ENCODE measurements around the gene SDF2L1.
"Not testable (repeated sequence)": the region's sequence is repeated elsewhere in the genome, so short reads cannot be mapped to it uniquely, and the experiment has no call there.

SDF2L1 gene

GRCh38 chr22:21637450-21637849 lies 4.7 kb upstream of the SDF2L1 start:
- peak; percentile 36 for DNase-seq

DNA sequence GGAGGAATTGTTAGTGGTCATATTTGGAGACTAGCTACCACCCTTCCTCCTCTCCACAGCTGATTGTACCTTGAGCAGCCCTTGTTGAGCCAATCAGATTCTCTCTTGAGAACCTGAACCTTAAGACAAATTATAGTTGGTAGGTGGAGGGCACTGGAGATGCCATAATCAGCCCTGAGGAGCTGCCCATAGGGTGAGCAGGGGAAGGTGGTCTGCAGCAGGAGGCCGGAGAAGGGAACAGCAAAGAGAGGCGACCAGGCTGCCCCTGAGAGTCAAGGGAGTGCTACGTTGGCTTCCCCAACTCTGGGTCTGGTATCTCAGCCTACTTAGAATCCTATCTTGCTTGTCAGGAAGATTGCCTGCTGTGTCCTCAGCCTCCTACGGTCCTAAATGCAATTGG lies 2.7 kb upstream of the SDF2L1 start:
- no peak for DNase-seq

GRCh38 chr22:21640810-21641209 lies 1.3 kb upstream of the SDF2L1 start:
- DNase-seq: no peak

GRCh38 chr22:21641417-21641788 lies 699 bp upstream of the SDF2L1 start:
- peak; percentile 28 for DNase-seq

- peak; percentile 58 for DNase-seq
These were observed 714 bp downstream of the SDF2L1 start for GRCh38 chr22:21642584-21643448.

DNA sequence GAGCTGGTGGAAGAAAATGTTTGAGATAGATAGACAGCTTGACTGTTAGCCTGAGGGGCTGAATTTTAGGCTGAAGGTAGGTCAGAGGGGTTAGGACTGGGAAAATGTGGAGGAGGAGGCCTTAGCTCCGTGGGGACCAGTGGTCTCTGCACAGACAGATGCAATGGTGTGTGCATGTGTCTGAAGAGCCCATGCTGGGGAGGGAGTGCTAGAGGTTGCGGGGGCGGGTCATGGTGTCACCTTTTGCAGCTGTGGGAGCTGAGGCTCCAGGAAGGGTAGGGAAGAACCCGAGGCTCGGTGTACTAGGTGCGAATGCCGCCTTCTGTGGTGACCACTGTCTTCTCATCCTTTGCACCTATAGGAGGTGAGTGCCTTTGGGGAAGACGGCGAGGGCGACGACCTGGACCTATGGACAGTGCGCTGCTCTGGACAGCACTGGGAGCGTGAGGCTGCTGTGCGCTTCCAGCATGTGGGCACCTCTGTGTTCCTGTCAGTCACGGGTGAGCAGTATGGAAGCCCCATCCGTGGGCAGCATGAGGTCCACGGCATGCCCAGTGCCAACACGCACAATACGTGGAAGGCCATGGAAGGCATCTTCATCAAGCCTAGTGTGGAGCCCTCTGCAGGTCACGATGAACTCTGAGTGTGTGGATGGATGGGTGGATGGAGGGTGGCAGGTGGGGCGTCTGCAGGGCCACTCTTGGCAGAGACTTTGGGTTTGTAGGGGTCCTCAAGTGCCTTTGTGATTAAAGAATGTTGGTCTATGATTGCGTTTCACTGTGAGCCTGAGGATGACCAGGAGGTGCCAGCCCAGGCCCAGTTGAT lies 1.6 kb downstream of the SDF2L1 start:
- no peak for DNase-seq

DNA sequence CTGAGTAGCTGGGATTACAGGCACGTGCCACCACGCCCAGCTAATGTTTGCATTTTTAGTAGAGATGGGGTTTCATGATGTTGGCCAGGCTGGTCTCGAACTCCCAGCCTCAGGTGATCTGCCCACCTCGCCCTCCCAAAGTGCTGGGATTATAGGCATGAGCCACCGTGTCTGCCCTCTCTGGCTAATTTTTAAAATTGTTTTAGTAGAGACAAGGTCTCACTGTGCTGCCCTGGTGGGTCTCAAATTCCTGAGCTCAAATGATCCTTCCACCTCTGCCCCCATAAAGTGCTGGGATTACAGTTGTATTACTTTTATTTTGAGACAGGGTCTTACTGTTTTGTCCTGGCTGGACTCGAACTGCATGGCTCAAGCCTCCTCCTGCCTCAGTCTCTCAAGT lies 3.4 kb downstream of the SDF2L1 start:
- not testable (repeated sequence) for DNase-seq

- DNase-seq: peak; percentile 64
These were observed 4.8 kb downstream of the SDF2L1 start for GRCh38 chr22:21646608-21647590.

DNA sequence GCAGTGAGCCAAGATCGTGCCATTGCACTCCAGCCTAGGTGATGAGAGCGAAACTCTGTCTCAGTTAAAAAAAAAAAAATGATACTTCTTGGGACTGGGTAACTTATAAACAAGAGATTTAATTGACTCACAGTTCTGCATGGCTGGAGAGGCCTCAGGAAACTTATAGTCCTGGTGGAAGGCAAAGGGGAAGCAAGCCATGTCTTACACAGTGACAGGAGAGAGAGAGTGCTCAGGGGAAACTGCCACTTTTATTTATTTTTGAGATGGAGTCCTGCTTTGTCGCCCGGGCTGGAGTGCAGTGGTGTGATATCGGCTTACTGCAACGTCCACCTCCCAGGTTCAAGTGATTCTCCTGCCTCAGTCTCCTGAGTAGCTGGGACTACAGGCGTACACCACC lies 8.2 kb downstream of the SDF2L1 start:
- DNase-seq: no peak

GRCh38 chr22:21650823-21651520 lies 8.9 kb downstream of the SDF2L1 start:
- DNase-seq: peak; percentile 32

- no peak for DNase-seq
These were observed 9.5 kb downstream of the SDF2L1 start for GRCh38 chr22:21651521-21652009.

GRCh38 chr22:21652010-21652546 lies 10.0 kb downstream of the SDF2L1 start:
- peak; percentile 80 for DNase-seq

DNA sequence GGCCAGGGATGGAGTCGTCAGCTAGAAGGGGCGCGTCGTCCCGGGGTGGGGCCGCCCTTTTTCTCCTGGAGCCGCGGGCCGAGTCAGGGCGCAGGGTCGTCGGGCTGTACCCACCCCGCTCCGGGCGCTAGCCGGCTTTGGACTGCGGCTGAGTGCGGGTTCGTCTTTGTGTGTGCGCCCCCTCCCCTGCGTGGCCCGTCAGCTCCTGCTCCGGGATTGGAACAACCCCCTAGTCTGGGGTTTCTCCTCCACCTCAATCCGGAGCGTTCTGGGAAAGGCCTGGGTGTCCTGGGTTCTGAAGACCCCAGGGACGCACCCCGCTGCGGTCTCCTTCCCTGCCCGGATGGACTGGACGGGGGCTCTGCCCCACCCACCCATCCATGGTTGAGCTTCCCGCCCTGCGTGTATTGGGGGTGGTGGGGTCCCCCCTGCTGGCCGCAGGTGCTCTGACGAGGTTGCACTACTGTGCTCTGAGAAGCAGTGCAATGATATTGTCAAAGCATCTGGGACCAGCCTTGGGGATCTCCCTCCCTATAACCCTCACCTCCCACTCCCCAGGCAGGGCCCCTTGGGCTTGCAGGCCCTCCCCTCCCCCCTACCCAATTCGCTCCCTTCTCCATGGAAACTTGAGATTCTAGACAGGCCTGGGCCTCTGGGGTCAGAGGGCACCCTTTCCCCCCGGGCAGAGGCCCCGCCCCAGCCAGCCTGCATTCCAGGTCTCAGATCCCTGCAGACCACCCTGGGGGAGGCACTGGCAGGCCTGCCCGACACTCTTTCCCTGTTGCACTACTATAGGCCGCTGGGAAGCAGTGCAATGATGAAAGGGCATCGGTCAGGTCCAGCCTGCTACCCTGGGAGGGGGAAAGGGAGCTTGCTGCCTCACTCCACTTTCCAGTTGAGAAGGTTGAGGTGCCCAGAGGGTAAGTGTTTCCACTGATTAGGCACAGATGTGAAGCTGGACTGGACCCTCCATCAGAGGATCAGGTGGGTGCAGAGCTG lies 10.7 kb downstream of the SDF2L1 start:
- DNase-seq: no peak

DNA sequence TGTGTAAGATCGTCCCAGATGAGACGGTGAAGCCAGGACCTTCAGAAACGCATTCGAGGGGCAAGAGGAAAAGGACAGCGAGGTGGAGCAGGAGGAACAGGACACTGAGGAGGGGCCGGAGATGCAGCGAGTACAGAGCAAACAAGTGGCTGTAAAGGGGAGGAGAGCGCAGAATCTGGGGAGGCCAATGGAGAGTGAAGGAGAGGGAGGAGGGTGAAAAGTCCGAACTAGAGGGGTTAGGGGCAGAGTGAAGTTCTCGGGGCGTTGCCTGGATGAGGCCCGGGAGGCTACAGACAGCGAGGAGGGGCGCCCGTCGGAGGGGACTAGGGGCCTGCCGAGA lies 14.9 kb downstream of the SDF2L1 start:
- no peak for DNase-seq

- DNase-seq: peak; percentile 81
These were observed 15.4 kb downstream of the SDF2L1 start for GRCh38 chr22:21657360-21658032.

- DNase-seq: peak; percentile 16
These were observed 17.9 kb downstream of the SDF2L1 start for GRCh38 chr22:21659864-21660525.

- no peak for DNase-seq
These were observed 18.8 kb downstream of the SDF2L1 start for GRCh38 chr22:21660904-21661303.

DNA sequence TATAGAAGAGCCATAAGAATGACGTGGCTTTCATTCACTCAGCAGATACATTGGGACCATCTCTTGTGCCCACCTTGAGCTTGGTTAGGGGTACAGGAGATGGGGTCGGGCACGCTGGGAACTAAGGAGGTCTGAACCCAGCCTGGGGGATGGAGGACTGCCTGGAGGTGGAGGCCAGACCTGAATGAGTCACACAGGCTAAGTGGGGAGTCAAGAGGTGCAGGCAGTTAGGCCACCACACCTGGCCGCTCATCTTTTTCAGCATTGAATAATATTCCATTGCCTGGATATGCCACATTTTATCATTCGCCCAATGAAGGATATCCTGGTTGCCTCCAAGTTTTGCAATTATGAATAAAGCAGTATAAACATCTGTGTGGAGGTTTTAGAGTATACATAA lies 19.9 kb downstream of the SDF2L1 start:
- no peak for DNase-seq

DNA sequence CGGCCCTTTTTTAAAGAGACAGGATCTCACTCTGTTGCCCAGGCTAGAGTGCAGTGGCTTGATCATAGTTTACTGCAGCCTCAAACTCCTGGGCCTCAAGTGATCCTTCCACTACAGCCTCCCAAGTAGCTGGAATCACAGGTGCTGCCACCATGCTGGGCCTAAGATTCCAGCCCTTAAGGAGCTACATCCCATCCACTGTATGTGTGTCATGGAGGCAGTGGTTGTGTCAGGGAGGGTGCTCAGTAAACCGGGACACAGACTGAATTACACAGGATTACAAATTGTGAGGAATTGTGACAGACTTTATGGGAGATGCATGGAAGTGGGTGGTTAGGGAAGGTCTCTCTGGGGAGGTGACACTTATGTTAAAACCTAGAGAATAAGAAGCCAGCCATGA lies 21.6 kb downstream of the SDF2L1 start:
- DNase-seq: no peak
